OCI-LY3 (cell line): ENCODE results near the gene NAP1L3.

ENCODE experiments used
- CTCF ChIP-seq: fragments of 200-600, 300-600 bp; sonication (generic); IDR thresholded peaks from 2 replicates; pipeline ENCODE4 v1.5.1; 2014; ENCODE audit warnings: antibody characterized with exemption, low read length, low read depth
- EZH2phosphoT487 ChIP-seq: fragments of 200-600 bp; shearing (Covaris generic); IDR thresholded peaks from 2 replicates; pipeline ENCODE4 v1.6.1; 2018; ENCODE audit warnings: antibody characterized with exemption, mixed run types, low read depth

GRCh38 chrX:93703701-93704100, 30.3 kb upstream of the NAP1L3 start:
- no peak for TF ChIP-seq CTCF
- no peak for TF ChIP-seq EZH2phosphoT487
